NCI-H128 (cell line): ENCODE measurements around the gene FOXC1.

Experiments
- DNase-seq: peaks from one replicate; lab custom pipeline; 2025; ENCODE audit not compliant: unreplicated experiment; lab: John Stamatoyannopoulos, UW

FOXC1 gene

DNA sequence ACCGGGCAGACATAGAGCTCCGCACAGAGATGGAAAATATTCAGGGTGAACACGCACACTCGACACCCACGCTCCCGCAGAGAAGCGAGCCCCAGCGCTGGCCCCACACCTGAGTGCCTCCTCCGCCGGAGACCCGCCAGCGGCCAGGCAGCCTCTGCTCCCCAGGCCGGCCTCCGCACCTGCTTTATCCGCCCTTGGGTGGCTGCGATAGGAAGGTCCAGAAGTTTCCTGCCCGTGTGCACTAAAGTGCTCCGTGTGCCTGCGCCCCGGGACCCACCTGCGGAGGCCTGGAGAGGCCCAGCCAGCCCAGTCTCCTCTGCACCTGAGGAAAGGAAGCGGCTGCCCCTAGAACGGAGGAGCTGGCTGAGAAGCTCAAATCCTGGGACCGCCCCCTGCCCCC, 10.8 kb upstream of the FOXC1 start:
- no peak for DNase-seq

DNA sequence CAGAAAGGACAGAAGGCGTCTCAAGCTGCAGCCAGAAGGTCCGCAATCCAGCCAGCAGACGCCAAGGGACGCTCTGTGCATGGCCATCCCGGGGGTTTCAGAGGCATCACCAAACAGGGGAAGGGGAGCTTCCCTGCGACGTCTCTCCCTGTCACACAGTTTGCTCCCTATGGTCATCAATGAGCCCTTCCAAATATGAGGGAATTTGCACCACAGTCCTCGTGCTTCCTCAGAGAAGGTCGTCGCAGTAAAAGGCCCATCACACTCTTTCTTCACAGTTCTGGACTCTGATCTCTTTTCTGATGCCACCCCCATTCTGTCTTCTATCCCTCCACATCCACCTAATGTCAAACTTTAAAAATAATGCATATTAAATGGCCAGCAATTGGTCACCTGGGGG, 10.2 kb upstream of the FOXC1 start:
- no peak for DNase-seq

DNA sequence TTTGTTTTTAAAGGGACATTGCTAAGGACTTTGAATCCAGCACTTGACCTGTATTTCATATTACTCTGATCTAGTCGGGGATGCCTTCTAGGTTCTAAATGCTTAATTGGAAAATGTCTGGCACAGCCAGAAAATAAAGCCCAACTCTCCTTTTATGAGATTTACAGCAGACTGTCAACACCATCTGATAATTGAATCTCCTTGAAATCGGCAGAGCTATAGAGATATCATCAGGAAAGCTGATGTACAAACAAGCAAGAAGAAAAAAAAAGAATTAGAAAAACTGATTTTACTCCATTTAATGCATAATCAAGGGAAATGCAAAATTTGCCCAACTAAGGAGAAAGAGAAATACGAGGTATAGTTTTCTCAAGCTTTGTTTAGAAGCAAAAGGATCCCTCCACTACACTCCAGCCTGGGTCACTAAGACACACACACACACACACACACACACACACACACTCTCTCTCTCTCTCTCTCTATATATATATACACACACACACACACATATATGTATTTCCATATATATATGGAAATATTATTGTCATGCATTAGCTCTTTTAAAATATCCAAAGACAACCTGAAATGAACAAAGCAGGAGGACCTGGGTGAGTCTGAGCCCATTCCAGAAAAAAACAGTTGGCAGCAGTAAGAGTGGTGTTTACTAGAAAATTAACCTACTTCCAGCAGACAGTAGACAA, 9.5 kb upstream of the FOXC1 start:
- no peak for DNase-seq

DNA sequence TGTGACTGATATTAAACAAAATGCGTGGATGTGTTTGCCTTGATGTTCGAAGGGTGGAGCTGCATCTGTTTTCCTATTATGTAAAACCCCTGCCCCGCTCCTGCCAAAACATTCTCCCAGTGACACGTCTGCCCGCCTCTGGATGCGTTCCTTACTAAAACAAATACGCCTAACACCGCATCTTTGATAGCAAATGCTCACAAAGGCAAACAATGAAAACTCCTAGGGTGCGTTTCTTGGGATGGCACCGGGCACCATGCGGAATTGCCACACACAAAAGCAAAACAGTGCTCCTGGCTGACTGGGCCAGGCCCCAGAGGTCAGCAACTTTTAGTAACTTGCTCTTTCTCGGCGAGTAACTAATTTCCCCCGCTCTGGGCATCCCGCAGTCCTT, 9.0 kb upstream of the FOXC1 start:
- DNase-seq: no peak

DNA sequence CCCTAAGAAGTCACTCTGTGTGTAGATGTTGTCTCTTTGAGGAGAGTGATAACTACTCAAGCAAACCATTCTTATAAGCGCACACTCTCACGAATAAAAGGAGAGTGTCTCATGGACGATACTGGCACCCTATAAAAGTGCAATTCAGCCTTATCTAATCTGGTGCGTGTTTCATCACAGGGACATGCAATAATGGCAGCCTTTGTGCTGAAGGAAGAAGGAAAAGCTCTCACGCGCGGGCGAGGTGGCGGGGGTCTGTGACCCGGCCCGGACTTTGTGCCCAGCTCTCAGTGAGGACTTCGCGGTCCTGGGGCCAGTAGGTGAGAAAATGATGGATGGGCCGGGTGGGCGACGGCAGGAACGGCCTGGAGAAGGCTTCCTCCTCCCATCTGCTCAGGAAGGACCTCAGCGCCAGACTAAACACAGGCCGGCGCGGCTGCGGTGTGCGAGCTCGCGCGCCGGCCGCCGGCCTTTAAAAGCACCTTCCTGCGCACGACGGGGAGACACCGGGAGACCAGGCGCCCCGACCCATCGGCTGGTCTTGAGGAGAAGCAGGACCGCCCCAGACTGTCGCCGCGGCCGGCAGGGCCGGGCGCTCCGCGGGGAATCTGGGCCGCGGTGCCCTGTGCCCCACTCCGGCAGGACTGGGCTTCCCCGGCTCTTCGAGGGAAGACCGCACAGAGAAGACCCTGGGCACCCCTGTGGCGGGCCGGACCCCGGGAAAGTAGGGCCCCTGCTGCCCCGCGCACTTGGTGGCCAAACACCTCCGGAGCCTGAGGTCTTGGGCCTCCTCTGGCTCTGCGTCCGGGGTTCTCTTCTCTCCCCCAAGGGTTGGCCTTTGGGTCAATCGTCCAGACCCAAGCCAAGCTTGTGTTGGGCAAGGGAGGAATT, 8.3 kb upstream of the FOXC1 start:
- DNase-seq: no peak

DNA sequence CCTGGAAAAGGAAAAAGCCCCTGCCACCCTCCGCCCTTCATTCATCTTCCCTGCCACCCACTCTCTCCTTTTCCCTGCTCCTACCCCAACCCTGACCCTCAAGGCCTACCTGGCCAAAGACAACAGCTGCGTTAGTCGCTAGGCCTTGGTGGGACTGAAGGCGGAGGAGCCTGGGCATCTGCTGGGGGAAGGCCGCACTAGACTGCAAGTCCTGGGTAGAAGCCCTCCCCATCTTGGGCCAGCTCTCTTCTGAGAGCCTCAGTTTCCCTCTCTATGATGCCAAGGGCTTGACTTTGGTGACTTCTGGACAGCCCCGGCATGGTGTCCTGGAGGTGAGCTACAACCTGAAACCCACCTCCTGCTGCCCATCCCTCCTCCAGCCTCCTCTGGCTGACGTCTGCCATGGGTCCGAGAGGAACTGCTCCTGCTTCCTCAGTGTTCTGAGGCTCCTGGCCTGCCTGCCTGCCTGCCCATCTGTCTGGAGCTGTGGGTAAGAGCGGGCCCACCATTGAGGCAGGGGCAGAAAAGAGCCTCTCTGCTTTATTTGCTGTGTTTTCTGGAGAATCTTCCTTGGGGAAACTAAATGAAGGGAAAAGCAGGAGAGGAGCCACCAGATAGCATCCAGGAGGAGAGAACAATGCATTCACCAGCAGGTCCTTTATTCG, 7.5 kb upstream of the FOXC1 start:
- no peak for DNase-seq

DNA sequence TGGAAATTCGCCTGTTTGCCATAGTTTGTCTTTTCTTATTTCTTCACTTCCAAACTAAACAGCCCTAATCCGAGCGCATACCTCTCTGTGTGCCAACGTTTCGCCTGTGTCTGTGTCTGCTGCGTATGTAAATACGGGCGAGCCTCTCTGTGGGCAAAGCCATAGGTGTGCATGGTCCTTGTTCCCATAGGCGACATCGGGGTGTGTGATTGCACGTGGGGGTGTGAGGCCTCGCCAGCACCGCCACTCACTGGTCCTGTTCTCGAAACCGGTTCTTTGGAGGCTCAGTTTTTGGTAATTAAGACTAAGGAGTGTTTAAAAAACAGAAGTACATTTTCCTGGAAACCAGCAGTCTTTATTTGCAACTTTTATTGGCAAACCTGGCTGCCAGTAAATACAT, 6.0 kb upstream of the FOXC1 start:
- no peak for DNase-seq

DNA sequence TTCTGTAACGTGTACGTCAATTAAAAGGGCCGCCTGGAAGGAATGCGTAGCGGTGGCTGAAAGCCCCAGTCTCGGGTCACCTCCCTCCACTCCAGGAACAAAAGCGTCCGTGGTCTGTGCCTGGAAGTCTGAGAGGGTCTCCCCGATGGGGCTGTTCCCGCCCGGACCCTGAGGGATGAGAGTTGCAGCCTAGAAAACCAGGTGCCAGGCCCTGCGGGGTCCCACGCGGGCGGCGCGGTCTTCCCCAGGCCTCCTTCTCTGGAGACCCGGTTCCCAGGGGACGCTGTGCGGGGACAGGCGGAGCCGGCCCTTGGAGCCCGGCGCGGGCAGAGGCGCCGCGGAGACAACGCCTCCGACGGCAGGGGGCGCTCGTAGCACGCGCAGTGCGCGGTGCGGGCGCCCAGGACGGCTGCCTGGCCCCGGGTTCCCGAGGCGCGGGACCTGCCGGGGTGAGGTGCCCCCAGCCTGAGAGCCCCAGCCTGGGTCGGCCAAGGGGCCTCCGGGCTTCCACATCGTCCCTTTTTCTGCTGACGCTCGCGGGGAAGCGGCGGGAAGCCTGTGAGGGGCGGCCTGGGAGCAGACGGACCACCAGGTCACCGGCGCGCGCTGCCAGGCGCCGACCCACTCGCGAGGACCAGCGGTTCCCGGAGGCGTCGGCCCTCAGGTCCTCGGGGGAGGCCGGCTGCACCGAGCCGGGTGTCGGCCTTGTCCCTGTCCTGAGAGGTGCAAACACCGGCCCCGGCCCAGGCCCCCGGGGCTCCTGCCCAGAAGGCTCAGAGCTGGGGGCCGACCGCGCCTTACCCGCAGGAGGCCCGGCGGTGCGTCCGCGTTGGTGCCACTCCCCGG, 5.3 kb upstream of the FOXC1 start:
- DNase-seq: no peak

DNA sequence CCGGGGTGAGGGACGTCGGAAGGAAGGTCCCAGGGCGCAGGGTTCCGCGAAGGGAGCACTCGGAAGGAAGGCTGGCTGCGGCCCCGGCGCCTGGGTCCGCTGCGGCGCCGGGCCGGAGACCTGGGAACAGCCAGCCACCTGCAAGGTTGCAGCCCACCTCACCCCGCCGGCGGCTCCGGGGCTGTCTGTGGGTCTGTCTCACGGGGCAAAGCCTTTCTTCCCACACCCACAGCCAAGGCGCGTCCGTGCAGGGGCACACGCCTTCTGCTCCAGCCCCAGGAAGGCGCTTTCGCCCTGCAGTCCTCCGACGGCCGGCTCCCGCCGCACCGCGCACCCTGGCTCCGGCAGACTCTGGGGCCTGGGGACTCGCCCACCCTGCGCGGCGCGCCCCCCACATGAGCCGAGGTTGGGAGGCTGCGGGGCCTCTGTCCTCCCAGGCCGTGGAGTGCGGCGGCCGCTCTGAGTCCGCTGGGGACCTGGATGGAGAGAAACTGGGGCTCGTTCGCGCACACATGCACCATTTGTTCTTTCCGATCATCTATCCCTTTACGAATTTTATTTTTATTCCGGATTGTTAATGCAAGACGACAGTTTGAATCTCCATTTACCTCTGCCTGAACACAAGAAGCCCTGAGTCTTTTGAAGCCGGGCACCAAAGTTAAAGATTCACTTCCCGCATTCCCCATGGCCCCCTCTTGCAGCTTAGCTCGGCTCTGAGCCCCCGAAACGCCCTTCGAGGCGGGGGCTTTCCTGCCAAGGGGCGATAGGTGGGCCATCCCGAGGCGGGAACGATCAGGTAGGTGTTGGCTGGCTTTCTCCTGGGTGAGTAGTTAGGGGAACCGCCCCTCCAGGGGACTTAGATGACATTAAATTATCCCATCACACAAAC, 4.5 kb upstream of the FOXC1 start:
- no peak for DNase-seq

DNA sequence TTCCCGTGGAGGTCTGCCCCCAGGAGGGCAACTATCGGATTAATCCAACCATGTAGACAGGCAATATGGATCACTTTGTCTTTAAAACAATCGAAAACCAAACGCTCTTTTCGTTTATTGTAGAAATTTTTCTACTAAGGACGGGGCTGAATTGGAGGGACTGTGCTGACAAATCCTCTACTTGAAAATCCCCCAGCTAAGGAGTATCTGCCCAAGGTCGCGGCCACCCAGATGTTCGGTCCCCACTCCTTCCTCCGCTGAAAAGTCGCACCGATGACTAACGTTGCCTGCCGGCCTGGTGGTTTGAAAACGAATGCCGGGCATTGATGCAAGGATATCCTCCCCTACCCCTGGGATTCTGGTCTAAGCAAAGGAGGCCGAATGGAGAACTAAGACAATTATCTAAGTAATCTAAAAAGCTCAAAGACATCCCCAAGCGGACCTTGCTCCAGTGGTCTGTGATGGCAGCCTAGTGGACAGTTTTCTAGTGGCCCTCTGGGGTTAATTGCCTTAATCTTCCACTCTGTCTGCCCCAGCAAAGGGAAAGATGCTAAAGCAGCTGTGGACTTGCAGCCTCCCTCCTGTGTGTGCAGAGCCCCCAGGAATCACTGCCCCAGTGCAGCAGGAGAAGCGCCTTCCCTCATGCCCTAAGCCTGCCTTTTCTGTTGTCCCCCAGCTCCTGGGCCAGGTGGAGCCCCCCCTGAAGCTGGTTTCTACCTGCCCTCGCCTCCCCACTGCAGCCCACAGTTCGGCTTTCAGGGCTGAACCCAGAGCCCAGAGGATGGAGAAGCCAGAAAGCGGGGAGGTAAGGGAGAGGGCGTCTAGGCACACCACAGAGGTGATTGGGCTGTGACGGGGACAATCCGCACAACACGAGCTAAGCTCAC, 3.6 kb upstream of the FOXC1 start:
- no peak for DNase-seq

DNA sequence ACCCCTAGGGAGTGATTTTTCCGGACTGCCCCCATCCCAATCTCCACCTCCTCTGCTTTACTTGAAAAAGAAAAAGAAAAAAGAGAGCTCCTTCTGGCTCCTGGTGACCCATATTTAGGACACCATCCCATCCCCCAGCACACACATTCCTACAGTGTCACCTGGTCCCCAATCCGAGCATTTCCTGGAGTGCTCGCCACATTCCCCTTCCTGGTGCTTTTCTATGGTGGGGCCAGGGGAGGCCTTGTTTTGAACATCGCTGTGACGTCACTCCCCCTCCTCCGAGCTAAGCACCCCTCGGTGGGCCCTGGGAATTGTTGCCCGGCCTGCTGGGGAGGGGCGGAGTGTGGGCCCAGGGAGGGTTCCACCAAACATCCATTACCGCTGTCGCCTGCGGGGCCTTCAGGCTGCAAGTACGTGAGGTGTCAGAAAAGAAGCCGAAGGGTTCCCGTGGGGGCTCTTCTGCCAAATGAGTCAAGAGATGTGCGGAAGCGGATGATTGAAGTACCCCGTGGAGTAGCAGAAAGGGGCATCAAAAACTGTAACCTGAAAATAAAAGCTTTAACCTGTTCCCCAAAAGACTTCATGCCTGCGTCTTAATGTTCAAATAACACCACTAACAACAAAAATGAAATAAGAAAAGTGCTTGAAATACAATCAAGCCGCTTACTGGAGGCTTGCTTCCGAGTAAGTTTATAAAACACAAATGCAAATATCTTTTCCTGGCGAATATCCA, 2.8 kb upstream of the FOXC1 start:
- no peak for DNase-seq

DNA sequence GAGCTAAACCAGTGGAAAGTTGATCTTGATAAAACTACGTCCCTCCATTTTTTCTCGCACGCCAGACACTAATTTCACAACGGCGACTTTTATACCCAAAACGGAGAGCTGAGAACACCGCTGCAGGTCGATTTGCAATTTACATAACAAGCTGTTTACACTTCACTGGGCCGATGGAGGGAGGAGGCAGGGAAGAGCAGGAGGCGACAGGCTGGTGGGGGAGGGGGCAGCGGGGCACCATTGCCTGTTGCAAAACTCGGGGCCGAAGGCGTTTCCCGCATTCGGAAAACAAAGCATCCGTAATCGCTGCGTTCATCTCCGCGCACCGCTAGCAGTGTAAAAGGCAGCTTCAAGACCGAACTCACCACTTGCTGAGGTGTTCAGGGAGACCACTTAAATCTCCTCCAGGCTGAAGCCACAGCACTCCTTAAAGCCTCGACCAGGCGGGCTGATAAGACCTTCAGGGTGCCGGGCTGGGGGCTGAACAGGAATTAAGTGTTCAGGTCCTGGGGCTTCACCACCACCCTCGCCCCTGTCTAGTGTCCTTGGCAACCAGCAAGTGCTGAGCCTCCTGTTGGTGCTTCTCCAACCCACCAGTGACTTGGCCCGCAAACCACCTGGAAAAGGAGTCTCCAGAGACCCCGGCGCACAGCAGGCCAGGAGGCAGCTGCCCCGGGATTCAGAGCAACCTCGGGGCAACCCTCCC, 2.0 kb upstream of the FOXC1 start:
- no peak for DNase-seq

DNA sequence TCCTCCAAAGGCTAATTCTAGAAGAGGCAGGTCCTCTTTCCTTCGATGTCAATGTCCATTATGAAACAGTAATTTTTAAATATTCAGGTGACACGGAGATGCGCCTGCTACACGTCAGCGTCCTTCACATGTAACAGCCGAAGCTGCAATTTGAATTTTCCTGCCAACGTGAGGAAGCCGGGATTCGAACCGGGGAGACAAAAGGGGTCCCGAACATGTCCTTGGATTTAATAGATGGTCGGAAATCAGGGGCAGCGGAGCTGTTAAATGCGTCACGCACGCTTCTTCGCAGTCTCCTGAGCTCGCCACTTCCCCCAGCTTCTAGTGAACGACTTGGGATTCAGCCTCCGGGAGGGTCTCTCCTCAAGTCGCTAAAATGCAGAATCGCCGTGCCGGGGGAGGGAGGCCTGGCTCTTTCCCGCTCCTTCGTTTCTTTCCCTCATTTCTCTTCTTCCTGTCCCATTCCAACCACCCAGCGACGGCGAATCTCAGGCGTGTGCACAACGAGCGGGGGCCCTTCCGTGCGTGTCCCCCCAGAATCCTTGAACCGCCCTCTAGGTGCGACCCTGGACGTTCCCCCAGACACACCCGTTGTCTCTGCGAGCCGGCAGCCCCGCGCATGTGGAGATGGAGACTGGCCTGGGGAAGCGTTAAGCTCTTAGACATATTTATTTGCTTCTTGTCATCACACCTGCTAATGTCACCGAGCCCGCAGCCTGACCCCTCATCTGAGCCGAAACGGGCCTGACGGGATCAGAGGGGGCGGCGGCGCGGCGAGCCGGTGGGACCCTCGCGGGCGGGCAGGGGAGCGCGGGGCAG, 1.3 kb upstream of the FOXC1 start:
- DNase-seq: no peak

DNA sequence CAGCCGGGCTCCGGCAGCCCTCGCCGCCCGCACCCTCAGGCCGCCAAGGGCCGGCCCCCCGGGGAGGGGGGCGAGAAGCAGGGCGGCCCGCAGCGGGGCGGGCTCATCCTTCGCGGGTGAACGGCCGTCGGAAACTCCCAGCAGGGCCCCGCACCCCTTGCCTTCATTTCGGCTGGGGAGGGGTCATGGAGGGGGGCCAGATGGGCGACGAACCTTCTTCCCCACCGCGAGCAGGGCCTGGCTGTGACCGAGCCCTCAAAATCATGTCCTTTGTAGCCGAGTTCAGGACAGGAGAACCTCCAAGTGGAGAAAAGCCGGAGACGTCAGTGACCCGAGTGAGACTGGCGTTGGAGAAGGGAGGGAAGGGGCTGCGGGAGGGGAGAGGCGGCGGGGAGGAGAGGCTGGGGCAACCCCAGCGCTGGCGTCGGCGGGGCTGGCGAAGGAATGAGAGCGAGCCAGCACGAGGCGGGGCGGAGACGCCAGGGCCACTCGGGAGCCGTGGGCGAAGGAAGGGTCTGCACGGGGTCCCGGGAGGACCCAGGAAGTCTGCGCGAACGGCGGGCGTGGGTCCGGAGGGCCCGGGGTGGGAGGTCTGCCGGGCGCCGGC, 571 bp upstream of the FOXC1 start:
- no peak for DNase-seq

DNA sequence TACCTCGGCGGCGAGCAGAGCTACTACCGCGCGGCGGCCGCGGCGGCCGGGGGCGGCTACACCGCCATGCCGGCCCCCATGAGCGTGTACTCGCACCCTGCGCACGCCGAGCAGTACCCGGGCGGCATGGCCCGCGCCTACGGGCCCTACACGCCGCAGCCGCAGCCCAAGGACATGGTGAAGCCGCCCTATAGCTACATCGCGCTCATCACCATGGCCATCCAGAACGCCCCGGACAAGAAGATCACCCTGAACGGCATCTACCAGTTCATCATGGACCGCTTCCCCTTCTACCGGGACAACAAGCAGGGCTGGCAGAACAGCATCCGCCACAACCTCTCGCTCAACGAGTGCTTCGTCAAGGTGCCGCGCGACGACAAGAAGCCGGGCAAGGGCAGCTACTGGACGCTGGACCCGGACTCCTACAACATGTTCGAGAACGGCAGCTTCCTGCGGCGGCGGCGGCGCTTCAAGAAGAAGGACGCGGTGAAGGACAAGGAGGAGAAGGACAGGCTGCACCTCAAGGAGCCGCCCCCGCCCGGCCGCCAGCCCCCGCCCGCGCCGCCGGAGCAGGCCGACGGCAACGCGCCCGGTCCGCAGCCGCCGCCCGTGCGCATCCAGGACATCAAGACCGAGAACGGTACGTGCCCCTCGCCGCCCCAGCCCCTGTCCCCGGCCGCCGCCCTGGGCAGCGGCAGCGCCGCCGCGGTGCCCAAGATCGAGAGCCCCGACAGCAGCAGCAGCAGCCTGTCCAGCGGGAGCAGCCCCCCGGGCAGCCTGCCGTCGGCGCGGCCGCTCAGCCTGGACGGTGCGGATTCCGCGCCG, 994 bp downstream of the FOXC1 start:
- no peak for DNase-seq

DNA sequence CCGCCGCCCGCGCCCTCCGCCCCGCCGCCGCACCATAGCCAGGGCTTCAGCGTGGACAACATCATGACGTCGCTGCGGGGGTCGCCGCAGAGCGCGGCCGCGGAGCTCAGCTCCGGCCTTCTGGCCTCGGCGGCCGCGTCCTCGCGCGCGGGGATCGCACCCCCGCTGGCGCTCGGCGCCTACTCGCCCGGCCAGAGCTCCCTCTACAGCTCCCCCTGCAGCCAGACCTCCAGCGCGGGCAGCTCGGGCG, 1.5 kb downstream of the FOXC1 start:
- DNase-seq: no peak
